GM23338 (cell line): ENCODE data around the gene SLC24A4.

Experiments used
- CREB1 ChIP-seq: fragments of 250-450 bp; sonication (Bioruptor Pico); IDR thresholded peaks from 2 replicates; pipeline ENCODE4 v1.5.0; 2020; ENCODE audit warnings: low read depth, mild to moderate bottlenecking, moderate library complexity
- EZH2 ChIP-seq: fragments of 200-600 bp; sonication (generic); IDR thresholded peaks from one replicate; pipeline ENCODE4 v1.8.0; 2017; ENCODE audit warnings: antibody characterized with exemption, mild to moderate bottlenecking, low read depth; ENCODE audit not compliant: unreplicated experiment
- EZH2phosphoT487 ChIP-seq: fragments of 200-600 bp; sonication (generic); IDR thresholded peaks from one replicate; pipeline ENCODE4 v1.8.1; 2018; ENCODE audit warnings: antibody characterized with exemption; ENCODE audit not compliant: unreplicated experiment
- JUNB ChIP-seq: IDR thresholded peaks from one replicate; pipeline ENCODE4 v1.6.1; 2016; ENCODE audit warnings: antibody characterized with exemption; ENCODE audit not compliant: unreplicated experiment
- NANOG ChIP-seq: IDR thresholded peaks from 2 replicates; pipeline ENCODE4 v1.6.1; 2016; ENCODE audit warnings: antibody characterized with exemption, borderline replicate concordance
- POLR2AphosphoS5 ChIP-seq: IDR thresholded peaks from 2 replicates; pipeline ENCODE4 v1.6.1; 2016; ENCODE audit warnings: antibody characterized with exemption, low read depth
- REST ChIP-seq: IDR thresholded peaks from one replicate; pipeline ENCODE4 v1.6.1; 2018; ENCODE audit warnings: antibody characterized with exemption; ENCODE audit not compliant: unreplicated experiment
- STAT1 ChIP-seq: IDR thresholded peaks from one replicate; pipeline ENCODE4 v1.6.1; 2016; ENCODE audit warnings: antibody characterized with exemption; ENCODE audit not compliant: unreplicated experiment
- ZNF114 ChIP-seq: fragments of 250-450 bp; sonication (Bioruptor Pico); IDR thresholded peaks from 2 replicates; pipeline ENCODE4 v1.5.0; 2020; ENCODE audit warnings: mild to moderate bottlenecking, moderate library complexity
- ZNF462 ChIP-seq: fragments of 250-450 bp; sonication (Bioruptor Pico); IDR thresholded peaks from 2 replicates; pipeline ENCODE4 v1.5.0; 2020; ENCODE audit warnings: mild to moderate bottlenecking, moderate library complexity
- TF ChIP-seq, protein P1 (sequence below), 2 experiments: fragments of 200-600 bp in 1 of 2; sonication (generic) in 1 of 2; conservative IDR thresholded peaks; 2 replicates each; pipeline versions ENCODE4 v1.5.1 to v1.6.1; 2016 to 2017; ENCODE audit warnings: antibody characterized with exemption in 2 of 2, low read depth in 2 of 2, mild to moderate bottlenecking in 2 of 2, moderate library complexity in 1 of 2
- TF ChIP-seq, protein P2 (sequence below): IDR thresholded peaks from 2 replicates; pipeline ENCODE4 v1.6.1; 2016; ENCODE audit warnings: antibody characterized with exemption

DNA sequence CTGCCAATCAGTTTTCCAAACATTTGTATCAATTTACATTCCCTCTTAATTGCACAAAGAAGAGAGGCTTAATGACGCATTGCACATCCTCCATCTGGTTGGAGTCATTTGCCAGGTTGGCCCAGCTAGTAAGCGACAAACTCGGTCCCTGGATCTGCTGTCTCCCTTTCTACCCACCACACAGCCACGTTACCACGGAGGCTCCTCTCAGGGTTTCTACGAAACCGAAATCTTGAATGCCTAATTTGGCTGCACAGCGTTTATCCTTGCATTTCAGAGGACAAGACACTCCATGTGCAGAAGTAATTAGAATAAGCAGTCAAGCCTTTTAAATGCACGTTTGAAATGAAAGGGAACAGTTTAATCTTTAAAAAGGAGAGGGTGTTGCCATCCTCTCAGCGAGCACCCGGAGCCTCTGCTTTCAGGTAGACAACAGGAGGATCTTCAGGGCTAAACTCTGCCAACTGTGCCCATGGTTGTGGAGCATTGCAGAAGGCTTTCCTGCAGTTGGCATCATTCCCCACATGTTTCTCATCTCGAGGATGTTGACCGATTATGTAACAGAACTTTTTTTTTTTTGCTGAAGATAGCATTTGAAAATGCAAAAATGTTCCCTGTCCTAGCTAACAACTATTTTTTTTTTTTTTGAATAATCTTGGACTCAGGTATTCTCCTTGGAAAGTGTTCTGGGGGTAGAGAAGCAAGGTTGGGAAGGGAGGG is 37.8 kb downstream of the SLC24A4 start:
- TF ChIP-seq EZH2 (no peak), REST (no peak), POLR2AphosphoS5 (no peak), EZH2phosphoT487 (no peak), JUNB (no peak), CREB1 (CRISPR knock-in tag) (no peak), ZNF114 (CRISPR knock-in tag) (no peak), ZNF462 (CRISPR knock-in tag) (no peak), STAT1 (no peak), NANOG (no peak)
- TF ChIP-seq, protein P1, sequence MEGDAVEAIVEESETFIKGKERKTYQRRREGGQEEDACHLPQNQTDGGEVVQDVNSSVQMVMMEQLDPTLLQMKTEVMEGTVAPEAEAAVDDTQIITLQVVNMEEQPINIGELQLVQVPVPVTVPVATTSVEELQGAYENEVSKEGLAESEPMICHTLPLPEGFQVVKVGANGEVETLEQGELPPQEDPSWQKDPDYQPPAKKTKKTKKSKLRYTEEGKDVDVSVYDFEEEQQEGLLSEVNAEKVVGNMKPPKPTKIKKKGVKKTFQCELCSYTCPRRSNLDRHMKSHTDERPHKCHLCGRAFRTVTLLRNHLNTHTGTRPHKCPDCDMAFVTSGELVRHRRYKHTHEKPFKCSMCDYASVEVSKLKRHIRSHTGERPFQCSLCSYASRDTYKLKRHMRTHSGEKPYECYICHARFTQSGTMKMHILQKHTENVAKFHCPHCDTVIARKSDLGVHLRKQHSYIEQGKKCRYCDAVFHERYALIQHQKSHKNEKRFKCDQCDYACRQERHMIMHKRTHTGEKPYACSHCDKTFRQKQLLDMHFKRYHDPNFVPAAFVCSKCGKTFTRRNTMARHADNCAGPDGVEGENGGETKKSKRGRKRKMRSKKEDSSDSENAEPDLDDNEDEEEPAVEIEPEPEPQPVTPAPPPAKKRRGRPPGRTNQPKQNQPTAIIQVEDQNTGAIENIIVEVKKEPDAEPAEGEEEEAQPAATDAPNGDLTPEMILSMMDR (conservative IDR thresholded peaks at IDR 0.05; ENCODE audit: low read depth in 2 of 2): no peak
- TF ChIP-seq, protein P2, sequence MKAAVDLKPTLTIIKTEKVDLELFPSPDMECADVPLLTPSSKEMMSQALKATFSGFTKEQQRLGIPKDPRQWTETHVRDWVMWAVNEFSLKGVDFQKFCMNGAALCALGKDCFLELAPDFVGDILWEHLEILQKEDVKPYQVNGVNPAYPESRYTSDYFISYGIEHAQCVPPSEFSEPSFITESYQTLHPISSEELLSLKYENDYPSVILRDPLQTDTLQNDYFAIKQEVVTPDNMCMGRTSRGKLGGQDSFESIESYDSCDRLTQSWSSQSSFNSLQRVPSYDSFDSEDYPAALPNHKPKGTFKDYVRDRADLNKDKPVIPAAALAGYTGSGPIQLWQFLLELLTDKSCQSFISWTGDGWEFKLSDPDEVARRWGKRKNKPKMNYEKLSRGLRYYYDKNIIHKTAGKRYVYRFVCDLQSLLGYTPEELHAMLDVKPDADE: no peak
